ENCODE results near the gene GRM7. TPM values are rescaled to one million over a fixed set of nuclear protein-coding genes. Genes with fewer than 3 reads are reported as not detected.

The GRM7 gene
- polyA plus RNA-seq, 3 donors, result not detected

GRCh38 chr3:7293286-7293685 is 432.4 kb downstream of the GRM7 start:
- H3K4me2 ChIP-seq (replicated peaks; ENCODE audit: extremely low read depth, low read length, poor library complexity, severe bottlenecking), result no peak overlapping the region
- peaks cover 8 to 12% of the 10 kb centered on the region in 2 donors for H3K4me1 ChIP-seq (ENCODE audit: control insufficient read depth in 1 of 2, insufficient read depth in 2 of 2, low read length in 2 of 2)
- H3K36me3 ChIP-seq (replicated peaks in 1 of 2; ENCODE audit: control insufficient read depth in 1 of 2, insufficient read depth in 2 of 2, low read length in 2 of 2), result no peaks in the 10 kb centered on the region
- no peak overlapping the region for H3K4me3 ChIP-seq (replicated peaks in 1 of 3; ENCODE audit: low read depth in 2 of 3, low read length in 3 of 3)
- H2AFZ ChIP-seq (ENCODE audit: insufficient read depth, low read depth, low read length, poor library complexity, severe bottlenecking), result no peak overlapping the region
- Mint-ChIP-seq H3K9me3 (peaks cover 2 to 6% (median 3%) of the 10 kb centered on the region in 7 donors), H3K27ac (no peak overlapping the region), H3K4me3 (no peak overlapping the region), H3K4me1 (peaks cover 11% of the 10 kb centered on the region), H3K36me3 (no peaks in the 10 kb centered on the region), H3K27me3 (ENCODE audit: low read depth in 3 of 3) (peaks cover 0 to 1% (median 0%) of the 10 kb centered on the region in 3 donors)
- H3K9me3 ChIP-seq (replicated peaks in 1 of 2; ENCODE audit: control insufficient read depth in 1 of 2, insufficient read depth in 1 of 2, low read length in 2 of 2), result no peaks in the 10 kb centered on the region
- no peaks in the 10 kb centered on the region for H4K20me1 ChIP-seq (ENCODE audit: insufficient read depth, low read length)
- no CpG with 5 or more reads among the region's 7 CpGs for WGBS (ENCODE audit: insufficient coverage)
- no peaks in the 10 kb centered on the region for H3K79me2 ChIP-seq (ENCODE audit: insufficient read depth, low read length)
- no peak overlapping the region for H3K9ac ChIP-seq (ENCODE audit: insufficient read depth, low read length, poor library complexity, severe bottlenecking)
- TF ChIP-seq CTCF (IDR thresholded peaks at IDR 0.05), result no peak
- DNase-seq, result no peak
- intact Hi-C loops (cut with micrococcal nuclease), result no loop called here
- no peak overlapping the region for H3K27ac ChIP-seq (ENCODE audit: low read depth in 1 of 2, low read length in 2 of 2)
- no peaks in the 10 kb centered on the region for H3K27me3 ChIP-seq (ENCODE audit: control insufficient read depth in 2 of 2, insufficient read depth in 2 of 2, low read length in 2 of 2)

GRCh38 chr3:7305561-7305960 is 444.6 kb downstream of the GRM7 start:
- H3K4me2 ChIP-seq (replicated peaks; ENCODE audit: extremely low read depth, low read length, poor library complexity, severe bottlenecking), result no peak overlapping the region
- no peak overlapping the region for H2AFZ ChIP-seq (ENCODE audit: insufficient read depth, low read depth, low read length, poor library complexity, severe bottlenecking)
- peaks cover 0 to 1% (median 0%) of the 10 kb centered on the region in 3 donors for H3K27me3 Mint-ChIP-seq (ENCODE audit: low read depth in 3 of 3)
- H3K9me3 ChIP-seq (replicated peaks in 1 of 2; ENCODE audit: control insufficient read depth in 1 of 2, insufficient read depth in 1 of 2, low read length in 2 of 2), result peaks cover 5 to 11% of the 10 kb centered on the region in 2 donors
- WGBS (ENCODE audit: insufficient coverage), result no CpG with 5 or more reads among the region's 1 CpG
- H3K27me3 ChIP-seq (ENCODE audit: control insufficient read depth in 2 of 2, insufficient read depth in 2 of 2, low read length in 2 of 2), result no peaks in the 10 kb centered on the region
- H3K27ac ChIP-seq (ENCODE audit: low read depth in 1 of 2, low read length in 2 of 2), result no peak overlapping the region
- peaks cover 3 to 22% (median 15%) of the 10 kb centered on the region in 7 donors for H3K9me3 Mint-ChIP-seq
- TF ChIP-seq CTCF (IDR thresholded peaks at IDR 0.05), result no peak
- H3K79me2 ChIP-seq (ENCODE audit: insufficient read depth, low read length), result no peaks in the 10 kb centered on the region
- no peaks in the 10 kb centered on the region for H4K20me1 ChIP-seq (ENCODE audit: insufficient read depth, low read length)
- no peak overlapping the region for H3K9ac ChIP-seq (ENCODE audit: insufficient read depth, low read length, poor library complexity, severe bottlenecking)
- H3K4me1 Mint-ChIP-seq, result peaks cover 9% of the 10 kb centered on the region
- no peak overlapping the region for H3K27ac Mint-ChIP-seq
- no peaks in the 10 kb centered on the region for H3K36me3 Mint-ChIP-seq
- no peak overlapping the region for H3K4me3 ChIP-seq (replicated peaks in 1 of 3; ENCODE audit: low read depth in 2 of 3, low read length in 3 of 3)
- no peak for DNase-seq
- no peaks in the 10 kb centered on the region for H3K4me1 ChIP-seq (ENCODE audit: control insufficient read depth in 1 of 2, insufficient read depth in 2 of 2, low read length in 2 of 2)
- no peak overlapping the region for H3K4me3 Mint-ChIP-seq
- H3K36me3 ChIP-seq (replicated peaks in 1 of 2; ENCODE audit: control insufficient read depth in 1 of 2, insufficient read depth in 2 of 2, low read length in 2 of 2), result no peaks in the 10 kb centered on the region
- intact Hi-C loops (cut with micrococcal nuclease), result no loop called here

All from CD14-positive monocyte (primary cell).